NCI-H146 (cell line): ENCODE results near the gene TEX10.
"Not testable (repeated sequence)": the region's sequence is repeated elsewhere in the genome, so short reads cannot be mapped to it uniquely, and the experiment has no call there.

Experiments
- DNase-seq: peaks from one replicate; lab custom pipeline; 2025; lab: John Stamatoyannopoulos, UW

TEX10 gene

DNA sequence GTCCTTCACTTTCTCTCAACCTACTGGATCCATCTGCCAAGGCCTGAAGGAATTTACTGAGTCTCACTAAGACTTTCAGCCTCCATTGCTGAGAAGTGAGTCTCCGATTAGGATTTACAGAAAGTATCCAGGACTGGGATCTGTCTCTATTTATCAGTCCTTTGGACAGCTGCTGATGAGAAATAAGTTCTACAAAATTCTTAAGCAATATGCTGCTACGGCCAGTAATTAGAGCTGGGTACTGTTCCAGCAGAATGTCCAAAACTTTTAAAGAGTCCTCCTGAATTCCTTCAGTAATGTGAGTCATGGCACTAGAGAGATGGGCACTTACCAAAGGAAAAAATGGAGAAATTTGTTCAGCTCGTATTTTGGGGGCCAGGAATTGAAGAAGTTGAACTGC lies 5.9 kb downstream of the TEX10 start:
- no peak for DNase-seq

DNA sequence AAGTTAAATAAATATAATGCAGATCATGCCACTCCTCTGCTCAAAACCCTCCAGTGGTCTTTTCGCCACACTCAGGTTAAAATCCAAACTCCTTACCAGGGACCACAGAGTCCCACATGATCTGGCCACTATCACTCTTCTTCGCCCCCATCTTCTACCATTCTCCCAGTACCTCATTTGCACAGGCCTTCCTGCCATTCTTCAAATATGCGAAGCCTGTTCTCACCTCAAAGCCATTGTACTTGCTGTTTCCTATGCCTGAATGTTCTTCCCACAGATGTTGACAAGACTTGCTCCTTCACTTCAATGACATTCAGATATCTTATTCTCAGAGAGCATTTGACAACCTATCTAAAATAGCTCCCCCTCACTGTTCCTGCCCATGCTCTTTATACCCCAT lies 10.9 kb downstream of the TEX10 start:
- DNase-seq = no peak

DNA sequence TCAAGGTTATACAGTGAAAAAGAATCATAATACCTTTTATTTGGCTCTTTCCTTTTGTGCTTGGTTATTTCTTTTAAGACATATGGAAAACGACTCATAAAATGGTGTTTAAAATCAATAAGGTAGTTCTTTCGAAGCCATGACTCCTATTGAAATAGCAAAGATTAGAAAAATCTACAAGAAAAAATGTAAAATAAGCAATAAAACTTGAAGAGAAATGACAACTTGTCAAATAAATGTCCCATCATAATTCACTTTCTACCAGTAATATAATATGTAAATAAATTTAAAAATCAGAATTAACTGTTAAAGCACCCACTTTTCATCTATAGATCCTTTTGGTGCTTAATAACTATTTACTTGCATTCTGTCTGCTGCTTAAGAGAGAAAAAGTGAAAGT lies 12.5 kb downstream of the TEX10 start:
- no peak for DNase-seq

DNA sequence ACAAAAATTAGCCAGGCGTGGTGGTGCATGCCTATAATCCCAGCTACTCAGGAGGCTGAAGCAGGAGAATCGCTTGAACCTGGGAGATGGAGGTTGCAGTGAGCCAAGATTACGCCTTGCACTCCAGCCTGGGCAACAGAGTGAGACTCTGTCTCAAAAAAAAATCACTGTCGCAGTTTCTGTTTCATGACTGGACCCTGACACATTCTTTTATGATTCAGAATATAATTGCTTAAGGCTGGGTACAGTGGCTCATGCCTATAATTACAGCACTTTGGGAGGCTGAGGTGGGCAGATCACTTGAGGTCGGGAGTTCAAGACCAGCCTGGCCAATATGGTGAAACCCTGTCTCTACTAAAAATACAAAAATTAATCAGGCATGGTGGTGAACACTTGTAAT lies 14.0 kb downstream of the TEX10 start:
- DNase-seq = not testable (repeated sequence)

DNA sequence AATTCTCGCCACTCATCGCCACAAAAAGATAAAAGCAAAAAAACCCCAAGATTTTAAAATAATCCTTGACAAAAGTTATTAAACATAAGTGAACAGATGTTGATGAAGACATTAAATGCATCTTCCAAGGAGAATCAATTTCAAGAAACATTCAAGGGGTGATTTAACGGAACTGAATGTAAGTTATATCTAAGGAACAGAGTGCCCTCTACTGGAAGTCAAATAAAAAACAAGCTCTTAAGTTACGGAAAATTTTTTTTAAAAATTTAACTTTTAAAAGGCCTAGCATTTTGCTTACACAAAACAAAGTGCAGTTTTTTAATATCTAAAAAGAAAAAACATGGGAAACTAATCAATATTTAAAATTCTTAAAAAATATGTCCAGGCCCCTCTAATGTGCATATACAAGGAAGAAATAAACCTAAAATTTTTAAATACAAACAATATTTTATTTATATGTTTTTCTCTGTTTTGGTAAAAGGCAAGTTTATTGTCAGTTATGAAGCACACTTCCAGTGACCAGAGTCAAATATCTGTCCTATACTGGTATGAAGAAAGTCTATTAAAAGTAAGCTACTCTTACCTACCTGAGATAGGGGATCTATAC lies 28.0 kb downstream of the TEX10 start:
- DNase-seq = peak; percentile 1

DNA sequence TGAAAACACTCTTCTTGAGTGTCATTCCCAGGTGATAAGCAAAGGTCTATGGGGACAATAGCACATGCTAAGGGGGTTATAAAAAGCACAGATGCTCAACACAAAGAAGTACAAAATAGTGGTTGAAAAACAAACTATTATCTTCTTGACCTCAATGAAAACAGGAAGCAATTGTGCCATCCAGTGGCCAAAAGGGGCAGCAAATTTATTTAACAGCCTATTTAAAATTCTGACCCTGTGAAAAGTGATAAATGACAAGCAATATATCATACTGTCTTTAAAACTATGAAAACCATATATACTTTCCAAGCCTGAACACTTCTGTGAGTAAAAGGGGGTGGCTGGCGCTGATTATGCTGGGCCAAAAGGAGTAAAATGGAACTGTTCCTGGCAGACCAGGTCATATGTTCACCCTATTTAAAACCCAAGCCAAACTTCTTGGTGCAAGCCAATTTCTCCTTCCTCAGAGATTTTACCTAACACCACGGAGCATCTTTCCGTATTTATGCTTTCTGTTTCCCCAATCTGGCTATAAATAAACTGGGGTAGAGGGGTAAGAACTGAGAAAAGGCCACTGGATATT lies 29.7 kb downstream of the TEX10 start:
- peak; percentile 10 for DNase-seq

DNA sequence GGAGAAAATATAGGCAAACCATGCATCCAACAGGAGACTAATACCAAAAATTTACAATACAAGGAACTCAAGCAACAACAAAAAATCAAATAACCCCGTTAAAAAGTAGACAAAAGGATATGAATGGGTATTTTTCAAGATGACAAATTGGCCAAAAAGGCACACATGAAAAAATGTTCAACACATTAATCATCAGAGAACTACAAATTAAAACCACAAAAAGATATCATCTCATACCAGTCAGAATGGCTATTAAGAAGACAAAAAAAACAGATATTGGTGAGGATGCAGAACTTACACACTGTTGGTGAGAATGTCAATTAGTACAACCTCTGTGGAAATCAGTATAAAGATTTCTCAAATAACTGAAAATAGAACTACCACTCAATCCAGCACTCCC lies 35.0 kb downstream of the TEX10 start:
- DNase-seq = no peak

DNA sequence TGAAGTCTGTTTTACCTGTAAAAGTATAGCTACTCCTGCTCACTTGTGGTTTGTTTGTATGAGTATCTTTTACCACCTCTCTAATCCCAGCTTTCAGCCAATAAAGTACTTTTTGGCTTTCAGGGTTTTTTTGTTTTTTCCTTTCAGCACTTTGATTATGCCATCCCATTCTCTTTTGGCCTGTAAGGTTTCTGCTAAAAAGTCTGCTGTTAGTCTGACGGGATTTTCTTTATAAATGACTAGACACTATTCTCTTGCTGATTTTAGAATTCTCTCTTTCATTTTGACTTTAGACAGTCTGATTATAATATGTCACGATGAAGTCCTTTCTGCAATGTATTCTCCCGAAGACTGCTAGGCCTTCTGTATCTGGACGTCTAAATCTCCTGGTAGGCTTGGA lies 37.2 kb downstream of the TEX10 start:
- DNase-seq = no peak

DNA sequence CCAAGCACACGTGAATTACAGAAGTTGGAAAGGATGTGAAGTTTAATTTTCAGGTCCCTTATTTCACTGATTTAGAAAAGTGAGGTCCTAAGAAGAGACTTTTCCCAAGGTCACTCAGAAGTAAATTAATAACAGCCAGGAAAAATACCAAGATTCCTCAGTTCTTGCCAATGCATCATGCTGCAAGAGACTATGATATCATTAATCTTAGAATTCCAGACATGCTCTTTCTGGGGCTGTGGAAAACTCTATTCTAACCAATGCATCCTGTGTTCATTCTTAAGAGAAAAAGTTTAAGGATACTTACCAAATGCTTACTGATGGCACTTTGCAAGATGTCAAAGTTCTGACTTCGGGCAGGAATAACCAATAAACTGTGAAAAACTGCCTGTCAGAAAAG lies 42.8 kb downstream of the TEX10 start:
- no peak for DNase-seq

DNA sequence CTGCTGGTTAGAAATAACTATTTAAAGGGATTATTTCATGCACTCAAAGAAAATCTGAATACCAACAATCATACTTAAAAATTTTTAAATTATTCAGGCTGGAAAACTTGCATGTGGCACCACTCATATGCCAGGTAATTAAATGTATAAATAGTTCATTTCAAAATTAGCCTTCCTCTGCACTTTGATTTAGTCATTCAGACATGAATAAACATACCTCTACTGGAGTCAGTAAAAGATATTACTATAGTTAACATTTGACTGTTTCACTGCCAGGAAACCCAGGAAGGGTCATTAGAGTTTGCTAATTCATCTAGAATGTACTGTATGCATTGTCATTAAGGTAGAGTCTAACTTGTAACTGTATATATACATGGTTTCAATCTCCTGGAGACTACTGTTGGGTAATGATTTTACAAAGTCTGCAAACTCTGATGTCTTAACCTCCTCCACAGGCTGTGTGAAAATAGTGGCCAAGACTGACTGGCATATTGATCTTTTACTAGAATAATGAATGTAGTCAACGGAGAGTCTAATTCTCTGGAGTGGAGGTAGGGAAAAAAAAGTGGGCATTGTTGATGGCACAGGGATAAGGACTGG lies 43.7 kb downstream of the TEX10 start:
- DNase-seq = no peak

DNA sequence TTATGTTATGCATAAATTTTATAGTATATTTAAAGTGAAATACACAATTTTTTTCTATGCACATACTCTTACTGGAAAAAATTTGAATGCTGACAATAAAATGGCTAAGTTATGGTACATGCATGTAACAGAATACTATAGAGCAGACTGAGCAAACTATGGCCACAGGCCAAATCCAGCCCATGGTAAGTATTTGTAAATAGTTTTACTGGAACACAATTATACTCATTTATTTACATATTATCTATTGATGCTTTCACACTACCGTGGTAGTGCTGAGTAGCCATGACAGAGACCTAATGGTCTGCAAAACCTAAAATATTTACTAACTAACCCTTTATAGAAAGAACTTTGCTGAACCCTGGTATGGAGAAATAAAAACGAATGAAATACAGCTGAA lies 45.7 kb downstream of the TEX10 start:
- no peak for DNase-seq

DNA sequence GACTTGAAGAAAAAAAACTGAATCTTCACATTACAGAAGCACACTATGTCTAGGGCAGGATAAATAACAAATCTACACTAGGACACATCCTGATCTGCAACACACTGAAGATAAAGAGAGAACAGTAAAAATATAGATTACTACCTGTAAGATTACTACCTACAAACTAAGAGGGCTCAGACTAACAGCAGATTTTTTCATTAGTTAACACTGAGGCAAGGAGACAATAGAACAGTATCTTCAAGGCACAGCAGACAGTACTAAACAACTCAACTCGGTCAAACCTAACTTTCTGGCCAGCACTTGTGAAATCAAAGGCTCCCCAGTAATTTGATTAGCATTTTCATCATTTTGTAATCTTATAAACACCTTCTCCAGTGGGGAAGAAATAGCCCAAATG lies 46.5 kb downstream of the TEX10 start:
- DNase-seq = no peak

DNA sequence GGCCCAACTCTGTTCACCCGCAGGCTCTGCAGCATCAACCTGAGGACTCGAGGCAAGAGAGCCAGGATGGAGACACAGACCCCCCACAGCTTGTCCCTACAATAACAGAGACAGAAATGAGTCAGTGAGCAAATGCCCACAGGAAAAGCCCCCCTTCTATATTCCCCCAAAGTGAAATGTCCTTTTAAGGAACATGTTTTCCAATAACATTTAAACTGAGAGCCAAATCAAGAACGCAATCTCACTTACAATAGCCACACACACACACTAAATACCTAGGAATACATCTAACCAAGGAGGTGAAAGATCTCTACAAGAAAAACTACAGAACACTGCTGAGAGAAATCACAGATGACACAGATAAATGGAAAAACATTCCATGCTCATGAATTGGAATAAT lies 49.0 kb downstream of the TEX10 start:
- DNase-seq = no peak

DNA sequence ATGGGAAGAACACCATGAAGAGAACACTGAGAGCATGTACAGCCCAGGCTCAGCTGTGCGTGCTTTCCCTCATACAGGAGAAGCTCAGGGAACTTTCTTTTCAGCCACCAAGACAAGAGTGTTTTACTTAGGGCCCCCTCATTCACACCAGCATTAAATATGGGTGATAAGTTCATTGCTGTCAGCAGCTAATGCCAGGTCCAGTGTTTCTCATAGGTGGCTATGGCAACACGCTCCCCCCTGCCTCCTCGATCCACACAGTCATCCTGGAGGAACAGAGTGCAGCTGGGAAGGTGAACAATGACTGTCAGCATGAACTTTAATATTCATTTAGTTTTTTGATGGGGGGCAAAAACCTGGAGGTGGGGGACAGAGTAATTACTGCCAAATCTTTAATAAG lies 54.4 kb downstream of the TEX10 start:
- DNase-seq = no peak

DNA sequence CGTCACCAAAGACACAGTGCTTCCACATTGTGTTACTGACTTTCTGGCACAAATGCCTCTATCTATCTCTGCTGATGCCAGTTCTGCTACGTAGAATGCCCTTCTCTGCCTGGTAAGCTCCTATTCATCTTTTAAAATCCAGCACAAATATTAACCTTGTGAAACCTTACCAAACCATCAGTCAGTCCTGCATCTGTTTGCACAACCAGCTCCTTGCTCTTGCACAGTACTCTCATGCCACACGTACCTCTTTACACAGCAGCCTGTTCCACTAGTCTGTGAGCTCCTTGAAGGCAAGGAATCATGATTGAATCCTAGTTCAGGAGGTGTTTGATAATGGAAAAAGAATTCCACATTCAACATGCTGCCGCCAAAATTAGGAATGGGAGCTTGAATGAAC lies 56.3 kb downstream of the TEX10 start:
- DNase-seq = no peak

DNA sequence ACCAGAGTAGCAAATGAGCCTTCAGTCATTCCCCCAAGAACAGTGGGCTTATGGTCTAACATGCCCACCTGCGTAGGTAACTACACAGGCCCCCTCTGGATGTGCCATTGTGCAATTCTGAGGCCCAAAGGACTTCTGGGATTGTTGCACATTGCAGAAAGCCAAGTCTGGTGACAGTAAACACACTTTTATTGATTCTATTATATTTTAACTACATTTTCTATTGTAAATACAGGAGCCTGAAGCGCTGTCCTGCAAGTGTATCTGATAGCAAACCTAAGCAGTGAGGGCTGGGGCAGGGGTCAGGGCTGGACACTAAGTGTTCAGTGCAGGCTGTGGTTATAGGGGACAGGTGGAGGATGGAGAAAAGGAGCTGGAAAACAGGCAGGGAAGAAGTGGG lies 57.5 kb downstream of the TEX10 start:
- no peak for DNase-seq

DNA sequence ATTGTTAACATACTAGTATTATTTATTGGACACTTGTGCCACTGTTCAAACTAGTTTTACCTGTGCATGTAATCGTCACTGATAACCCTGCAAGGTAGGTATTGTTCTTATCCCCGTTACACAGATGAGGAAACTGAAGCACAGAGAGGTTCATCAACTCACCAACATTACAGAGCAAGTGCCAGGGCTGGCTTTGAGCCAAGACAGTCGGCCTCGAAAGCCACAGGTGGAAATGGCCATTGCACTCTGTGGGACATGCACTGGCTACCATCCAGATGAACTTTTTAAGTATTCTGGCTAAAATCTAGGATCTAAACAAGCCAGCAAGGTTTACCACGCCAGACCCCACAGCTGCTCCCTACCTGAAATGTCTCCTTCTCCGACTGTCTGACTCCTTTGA lies 57.9 kb downstream of the TEX10 start:
- no peak for DNase-seq

DNA sequence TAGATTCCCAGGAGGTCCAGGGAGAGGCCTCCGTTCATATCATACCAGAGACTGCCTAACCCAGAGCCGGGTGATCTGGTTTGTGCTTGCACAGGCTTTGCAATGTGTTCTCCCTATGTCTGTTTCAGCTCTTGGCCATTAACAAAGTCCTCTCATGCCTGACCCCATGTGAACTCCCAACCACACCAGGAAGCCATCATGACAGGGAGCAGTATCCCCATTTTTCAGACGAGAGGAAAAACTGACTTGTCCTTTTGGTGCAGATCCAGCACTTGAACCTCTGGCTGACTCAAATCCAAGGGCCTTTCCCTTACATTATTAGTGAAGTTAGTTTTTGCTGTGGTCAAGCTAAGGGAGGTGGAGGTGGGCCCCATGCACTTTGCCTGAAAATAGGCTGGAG lies 58.4 kb downstream of the TEX10 start:
- no peak for DNase-seq

DNA sequence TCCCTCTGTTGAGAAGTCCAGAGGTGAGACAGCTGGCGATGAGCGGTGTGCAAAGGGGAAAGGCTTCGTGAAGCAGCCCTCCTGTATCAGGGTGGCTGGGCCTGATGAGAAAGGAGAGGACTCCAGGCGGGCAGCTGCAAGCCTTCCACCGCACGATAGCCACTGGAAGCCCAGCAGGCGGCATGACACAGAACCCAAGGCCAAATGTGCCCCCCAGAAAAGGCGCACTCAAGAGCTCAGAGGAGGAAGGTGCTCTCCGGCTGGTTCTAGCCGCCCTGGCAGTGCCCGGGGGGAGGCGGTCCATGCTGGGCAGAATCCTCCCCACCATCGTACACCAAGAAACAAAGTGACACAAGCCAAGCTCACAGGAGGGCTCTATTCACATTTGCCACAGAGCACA lies 60.3 kb downstream of the TEX10 start:
- DNase-seq = no peak

DNA sequence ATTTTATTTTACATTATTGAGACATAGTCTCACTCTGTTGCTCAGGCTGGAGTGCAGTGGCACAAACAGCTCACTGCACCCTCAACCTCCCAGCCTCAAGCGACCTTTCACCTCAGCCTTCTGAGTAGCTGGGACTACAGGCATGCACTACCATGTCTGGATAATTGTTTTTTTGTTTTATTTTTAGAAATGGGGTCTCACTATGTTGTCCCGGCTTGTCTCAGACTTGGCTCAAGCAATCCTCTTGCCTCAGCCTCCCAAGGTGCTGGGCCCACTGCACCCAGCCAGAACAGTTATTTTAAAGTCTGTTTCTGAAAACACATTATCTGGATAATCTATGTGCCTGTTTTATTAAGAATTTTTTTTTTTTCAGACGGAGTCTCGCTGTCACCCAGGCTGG lies 62.0 kb downstream of the TEX10 start:
- DNase-seq = no peak

DNA sequence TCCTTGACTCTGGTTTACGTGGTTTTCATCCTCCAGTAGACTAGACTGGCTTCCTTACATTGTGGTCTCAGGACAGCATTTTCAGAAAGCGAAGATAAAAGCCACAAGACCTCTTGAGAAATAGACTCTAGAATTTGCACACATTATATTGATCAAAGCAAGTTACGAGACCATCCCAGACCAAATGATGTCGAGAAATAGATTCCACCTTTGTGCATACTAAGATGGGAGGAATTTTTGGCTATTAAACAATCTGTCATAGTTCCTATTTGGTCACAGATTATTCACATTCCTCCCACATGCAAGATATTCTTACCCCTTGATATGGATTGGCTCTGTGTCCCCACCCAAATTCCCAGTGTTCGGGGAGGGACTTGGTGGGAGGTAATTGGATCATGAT lies 65.6 kb downstream of the TEX10 start:
- no peak for DNase-seq

DNA sequence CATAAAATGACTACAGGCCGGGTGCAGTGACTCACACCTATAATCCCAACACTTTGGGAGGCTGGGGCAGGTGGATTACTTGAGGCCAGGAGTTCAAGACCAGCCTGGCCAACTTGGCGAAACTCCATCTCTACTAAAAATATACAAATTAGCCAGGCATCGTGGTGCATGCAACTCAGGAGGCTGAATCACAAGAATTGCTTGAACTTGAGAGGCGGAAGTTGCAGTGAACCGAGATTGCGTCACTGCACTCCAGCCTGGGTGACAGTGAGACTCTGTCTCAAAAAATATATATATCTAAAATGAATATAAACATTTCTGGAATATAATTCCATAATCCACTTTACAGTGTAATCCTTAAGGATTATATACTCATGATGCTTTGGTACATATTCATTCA lies 66.5 kb downstream of the TEX10 start:
- no peak for DNase-seq

DNA sequence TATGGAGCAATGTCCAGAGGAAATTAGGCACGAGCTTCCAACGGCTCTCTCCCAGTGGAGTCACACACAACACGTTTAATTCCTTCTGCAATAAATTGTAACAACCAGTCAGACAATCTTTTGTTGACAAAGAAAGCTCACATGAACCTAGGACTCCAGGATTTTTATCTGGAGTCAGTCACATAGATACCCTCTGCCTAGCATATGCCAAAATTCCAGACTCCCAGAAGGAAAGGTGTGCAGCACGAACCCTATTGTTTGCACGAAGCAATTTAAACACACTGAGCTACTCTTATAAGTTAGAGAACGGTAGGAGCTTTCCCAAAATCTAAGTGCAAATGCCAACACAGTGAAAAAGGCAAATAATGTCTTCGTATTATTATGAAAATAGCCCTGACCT lies 67.1 kb downstream of the TEX10 start:
- DNase-seq = no peak

DNA sequence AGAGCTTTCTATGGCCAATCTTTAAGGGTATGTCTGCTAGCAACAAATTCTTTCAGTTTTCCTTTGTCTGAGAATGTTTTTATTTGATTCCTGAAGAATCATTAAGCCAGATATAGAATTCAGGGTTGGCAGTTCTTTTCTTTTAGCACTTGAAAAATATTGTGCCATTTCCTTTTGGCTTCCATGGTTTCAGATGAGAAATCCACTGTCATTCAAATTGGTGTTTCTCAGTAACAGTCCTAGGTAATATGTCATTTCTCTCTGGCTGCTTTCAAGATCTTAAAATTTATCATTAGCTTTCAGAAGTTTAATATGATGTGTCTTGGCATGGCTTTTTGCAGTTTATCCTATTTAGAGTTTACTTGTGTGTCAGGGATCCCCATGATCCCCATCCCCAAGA lies 67.7 kb downstream of the TEX10 start:
- DNase-seq = no peak
